Adrenal gland (tissue), 5 donors: Measurements from ENCODE around the gene UNC5C.

ENCODE experiments used
- CTCF ChIP-seq, 6 experiments: fragments of 450-650 bp in 4 of 6; fragments of 200-600 bp in 2 of 6; sonication (generic) in 1 of 6; IDR thresholded peaks; 1 replicate in 5 of 6; 2 replicates in 1 of 6; pipeline versions ENCODE4 v1.5.1 to v1.8.0; 2016 to 2021; ENCODE audit warnings: antibody characterized with exemption in 6 of 6, mild to moderate bottlenecking in 2 of 6, moderate library complexity in 1 of 6
- POLR2A ChIP-seq, 2 donors: fragments of 450-650 bp; IDR thresholded peaks; one replicate each; pipeline ENCODE4 v1.6.1; 2017; ENCODE audit warnings: antibody characterized with exemption in 2 of 2, mild to moderate bottlenecking in 2 of 2, moderate library complexity in 1 of 2
- donor health status: DM: no; HTN: no; CAD: no.

GRCh38 chr4:95535180-95535579 is 13.6 kb downstream of the UNC5C start:
- TF ChIP-seq POLR2A (IDR thresholded peaks at IDR 0.05) (no peak), CTCF (IDR thresholded peaks at IDR 0.05) (no peak)
